Neural cell (in vitro differentiated cells): ENCODE results near the gene ATP8B4. TPM values are rescaled to one million over a fixed set of nuclear protein-coding genes. Genes with fewer than 3 reads are reported as not detected.

ENCODE experiments used
- H2AFZ ChIP-seq: fragments of 200-600, 300-800 bp; sonication (generic), shearing (Covaris generic); 2 replicates; pipeline ENCODE4 v1.6.0; 2014; ENCODE audit warnings: low read depth, mild to moderate bottlenecking, antibody characterized with exemption, low read length, moderate library complexity
- H3F3A ChIP-seq: fragments of 200-600 bp; shearing (Covaris generic); 2 replicates; pipeline ENCODE4 v1.6.1; 2016; ENCODE audit warnings: mild to moderate bottlenecking, moderate library complexity, mixed read lengths, antibody characterized with exemption, low read length; ENCODE audit not compliant: insufficient read depth, poor library complexity, severe bottlenecking
- H3K27ac ChIP-seq: fragments of 200-600, 300-800 bp; sonication (generic), shearing (Covaris generic); 2 replicates; pipeline ENCODE4 v1.5.1; 2014; ENCODE audit warnings: mild to moderate bottlenecking, low read length, moderate library complexity
- H3K27me3 ChIP-seq: fragments of 300-800, 200-600 bp; sonication (generic), shearing (Covaris generic); 2 replicates; pipeline ENCODE4 v1.6.0; 2014; ENCODE audit warnings: mild to moderate bottlenecking, low read depth, low read length, moderate library complexity; ENCODE audit not compliant: insufficient read depth
- H3K36me3 ChIP-seq: fragments of 300-800, 200-600 bp; sonication (generic), shearing (Covaris generic); 2 replicates; pipeline ENCODE4 v1.5.1; 2014; ENCODE audit warnings: mild to moderate bottlenecking, antibody characterized with exemption, low read length, moderate library complexity; ENCODE audit not compliant: insufficient read depth
- H3K4me2 ChIP-seq: fragments of 300-800, 200-600 bp; sonication (generic), shearing (Covaris generic); 2 replicates; pipeline ENCODE4 v1.6.0; 2014; ENCODE audit warnings: mild to moderate bottlenecking, low read length
- H3K4me3 ChIP-seq: fragments of 300-800, 200-600 bp; sonication (generic), shearing (Covaris generic); 2 replicates; pipeline ENCODE4 v1.5.1; 2014; ENCODE audit warnings: mild to moderate bottlenecking, low read length, moderate library complexity
- H3K79me2 ChIP-seq: fragments of 200-600 bp; shearing (Covaris generic); replicated peaks from 2 replicates; pipeline ENCODE4 v1.6.0; 2014; ENCODE audit warnings: mild to moderate bottlenecking, low read length, moderate library complexity; ENCODE audit not compliant: insufficient read depth
- H3K9ac ChIP-seq: fragments of 300-800, 200-600 bp; sonication (generic), shearing (Covaris generic); 2 replicates; pipeline ENCODE4 v1.6.1; 2016; ENCODE audit warnings: mild to moderate bottlenecking, low read length, mixed read lengths
- H3K9me2 ChIP-seq: fragments of 200-600 bp; shearing (Covaris generic); 2 replicates; pipeline ENCODE4 v1.6.1; 2016; ENCODE audit warnings: mild to moderate bottlenecking, low read length, mixed read lengths; ENCODE audit not compliant: insufficient read depth
- H3K9me3 ChIP-seq: fragments of 200-600, 300-800 bp; sonication (generic), shearing (Covaris generic); 2 replicates; pipeline ENCODE4 v1.6.1; 2016; ENCODE audit warnings: mild to moderate bottlenecking, mixed run types, low read length, moderate library complexity, mixed read lengths
- H4K20me1 ChIP-seq: fragments of 200-600 bp; shearing (Covaris generic); 2 replicates; pipeline ENCODE4 v1.6.1; 2016; ENCODE audit warnings: mild to moderate bottlenecking, mixed run types; ENCODE audit not compliant: insufficient read depth
- CTCF ChIP-seq: fragments of 450-650 bp; IDR thresholded peaks from 2 replicates; pipeline ENCODE4 v1.5.1; 2014; ENCODE audit warnings: antibody characterized with exemption, mild to moderate bottlenecking, moderate library complexity; ENCODE audit not compliant: poor library complexity, severe bottlenecking
- EP300 ChIP-seq: fragments of 450-650 bp; conservative IDR thresholded peaks from 2 replicates; pipeline ENCODE4 v1.6.1; 2014; ENCODE audit warnings: antibody characterized with exemption, mild to moderate bottlenecking, moderate library complexity; ENCODE audit not compliant: poor library complexity, severe bottlenecking
- EZH2 ChIP-seq: fragments of 200-600, 300-800 bp; shearing (Covaris generic), sonication (generic); IDR thresholded peaks from 2 replicates; pipeline ENCODE4 v1.6.1; 2014; ENCODE audit warnings: antibody characterized with exemption, low read length, borderline replicate concordance, mild to moderate bottlenecking; ENCODE audit not compliant: insufficient read depth, poor library complexity, severe bottlenecking
- MXI1 ChIP-seq: fragments of 450-650 bp; conservative IDR thresholded peaks from 2 replicates; pipeline ENCODE4 v1.6.1; 2014; ENCODE audit warnings: antibody characterized with exemption, mild to moderate bottlenecking; ENCODE audit not compliant: poor library complexity, severe bottlenecking
- POLR2AphosphoS5 ChIP-seq: IDR thresholded peaks from 2 replicates; pipeline ENCODE4 v1.6.1; 2012
- RAD21 ChIP-seq: fragments of 450-650 bp; conservative IDR thresholded peaks from 2 replicates; pipeline ENCODE4 v1.6.1; 2014; ENCODE audit warnings: antibody characterized with exemption, mild to moderate bottlenecking, moderate library complexity
- REST ChIP-seq: IDR thresholded peaks from 2 replicates; pipeline ENCODE4 v1.6.1; 2012; ENCODE audit warnings: borderline replicate concordance
- SMC3 ChIP-seq: fragments of 450-650 bp; conservative IDR thresholded peaks from 2 replicates; pipeline ENCODE4 v1.6.1; 2014; ENCODE audit warnings: antibody characterized with exemption, mild to moderate bottlenecking, moderate library complexity; ENCODE audit not compliant: poor library complexity
- TAF1 ChIP-seq: IDR thresholded peaks from 2 replicates; pipeline ENCODE4 v1.6.1; 2012; ENCODE audit warnings: low read depth
- polyA plus RNA-seq: library from polyadenylated mRNA; depleted of rRNA; stranded (reverse); fragments of >200 nt; gene quantifications from 2 replicates; pipeline ENCODE4 v1.2.3, GENCODE V29; 2014

The ATP8B4 gene
- polyA plus RNA-seq, 1 donor from 2014 or later: 2.9 TPM

GRCh38 chr15:50018491-50018890, 100.5 kb downstream of the ATP8B4 start:
- Histone ChIP-seq H3K9ac (no peak overlapping the region), H3F3A (no peaks in the 10 kb centered on the region), H3K27me3 (no peaks in the 10 kb centered on the region), H3K9me3 (no peaks in the 10 kb centered on the region), H3K36me3 (no peaks in the 10 kb centered on the region), H3K27ac (no peak overlapping the region), H3K4me2 (no peak overlapping the region), H3K4me3 (no peak overlapping the region), H3K79me2 (no peaks in the 10 kb centered on the region), H4K20me1 (no peaks in the 10 kb centered on the region), H2AFZ (no peak overlapping the region), H3K9me2 (no peaks in the 10 kb centered on the region)
- TF ChIP-seq CTCF: no peak
- TF ChIP-seq EP300: no peak
- no peak for TF ChIP-seq MXI1
- TF ChIP-seq TAF1: no peak
- TF ChIP-seq SMC3: no peak
- TF ChIP-seq REST: no peak
- TF ChIP-seq RAD21: no peak
- no peak for TF ChIP-seq EZH2
- no peak for TF ChIP-seq POLR2AphosphoS5

GRCh38 chr15:50017522-50017921, 101.5 kb downstream of the ATP8B4 start:
- no peak overlapping the region for H3K9ac ChIP-seq
- no peak overlapping the region for H3K4me2 ChIP-seq
- no peaks in the 10 kb centered on the region for H3K9me3 ChIP-seq
- no peak overlapping the region for H2AFZ ChIP-seq
- H4K20me1 ChIP-seq: no peaks in the 10 kb centered on the region
- H3K27ac ChIP-seq: no peak overlapping the region
- no peak overlapping the region for H3K4me3 ChIP-seq
- H3K9me2 ChIP-seq: no peaks in the 10 kb centered on the region
- no peaks in the 10 kb centered on the region for H3K36me3 ChIP-seq
- no peaks in the 10 kb centered on the region for H3K27me3 ChIP-seq
- H3F3A ChIP-seq: no peaks in the 10 kb centered on the region
- TF ChIP-seq REST (no peak), RAD21 (no peak), EP300 (no peak), POLR2AphosphoS5 (no peak), MXI1 (no peak), SMC3 (no peak), TAF1 (no peak), EZH2 (no peak), CTCF (no peak)
- no peaks in the 10 kb centered on the region for H3K79me2 ChIP-seq
